Fibroblast of lung (primary cell): Measurements from ENCODE around the gene LRSAM1. TPM values are rescaled to one million over a fixed set of nuclear protein-coding genes. Genes with fewer than 3 reads are reported as not detected.

Source experiments
- DNase-seq, 2 donors: peaks; one replicate each; pipeline versions ENCODE4 v3.0.0 to v3.0.0-alpha.2; 2010; ENCODE audit warnings: low read depth in 2 of 2
- H2AFZ ChIP-seq: 2 replicates; pipeline ENCODE4 v1.5.1; 2012; ENCODE audit warnings: low read length, control low read depth, inconsistent platforms
- H3K27ac ChIP-seq: 2 replicates; pipeline ENCODE4 v1.5.1; 2011; ENCODE audit warnings: low read length, control low read depth; ENCODE audit not compliant: insufficient read depth
- H3K27me3 ChIP-seq: 2 replicates; pipeline ENCODE4 v1.5.1; 2011; ENCODE audit warnings: mild to moderate bottlenecking, low read length; ENCODE audit not compliant: control insufficient read depth, insufficient read depth
- H3K36me3 ChIP-seq: 2 replicates; pipeline ENCODE4 v1.5.1; 2011; ENCODE audit warnings: low read length; ENCODE audit not compliant: control insufficient read depth, insufficient read depth
- H3K4me1 ChIP-seq: 2 replicates; pipeline ENCODE4 v1.5.1; 2011; ENCODE audit warnings: low read length; ENCODE audit not compliant: control insufficient read depth, insufficient read depth; ENCODE audit errors: extremely low read depth
- H3K4me2 ChIP-seq: 2 replicates; pipeline ENCODE4 v1.5.1; 2011; ENCODE audit warnings: low read length, control low read depth; ENCODE audit not compliant: insufficient read depth; ENCODE audit errors: extremely low read depth
- H3K4me3 ChIP-seq, 4 experiments: fragments of 200-600 bp in 1 of 4; sonication (generic) in 1 of 4; replicated peaks in 1 of 4; 2 replicates each; pipeline ENCODE4 v1.5.1; 2011 to 2016; ENCODE audit warnings: low read length in 4 of 4, low read depth in 3 of 4, mild to moderate bottlenecking in 3 of 4, control low read depth in 2 of 4, inconsistent platforms in 1 of 4, mixed read lengths in 1 of 4; ENCODE audit not compliant: insufficient read depth in 1 of 4; ENCODE audit errors: control extremely low read depth in 1 of 4
- H3K79me2 ChIP-seq: 2 replicates; pipeline ENCODE4 v1.5.1; 2012; ENCODE audit warnings: mild to moderate bottlenecking, low read length, inconsistent platforms; ENCODE audit not compliant: control insufficient read depth, insufficient read depth
- H3K9ac ChIP-seq: 2 replicates; pipeline ENCODE4 v1.5.1; 2011; ENCODE audit warnings: mild to moderate bottlenecking, low read length, control low read depth; ENCODE audit not compliant: insufficient read depth
- H3K9me3 ChIP-seq: 2 replicates; pipeline ENCODE4 v1.5.1; 2012; ENCODE audit warnings: low read depth, low read length; ENCODE audit not compliant: control insufficient read depth, insufficient read depth
- H4K20me1 ChIP-seq: 2 replicates; pipeline ENCODE4 v1.5.1; 2011; ENCODE audit warnings: low read length; ENCODE audit not compliant: control insufficient read depth, insufficient read depth; ENCODE audit errors: extremely low read depth
- EZH2 ChIP-seq: IDR thresholded peaks from 2 replicates; pipeline ENCODE4 v1.5.1; 2012; ENCODE audit warnings: low read length, control low read depth, mild to moderate bottlenecking; ENCODE audit errors: missing control alignments
- polyA plus RNA-seq, 2 donors: library from polyadenylated mRNA; depleted of rRNA in 1 of 2; stranded (reverse) in 1 of 2; unstranded in 1 of 2; fragments of >200 nt; gene quantifications; 2 replicates each; pipeline ENCODE4 v1.2.1, GENCODE V29; 2011 to 2012; ENCODE audit warnings: missing spikeins in 1 of 2
- total RNA-seq: library from RNA; depleted of rRNA; stranded (reverse); fragments of >200 nt; gene quantifications from 2 replicates; pipeline ENCODE4 v1.2.1, GENCODE V29; 2014
- TF ChIP-seq, protein P1 (sequence below), 2 donors: IDR thresholded peaks in 1 of 2; conservative IDR thresholded peaks in 1 of 2; 1 replicate in 1 of 2; 2 replicates in 1 of 2; pipeline ENCODE4 v1.5.1; 2011 to 2012; ENCODE audit warnings: low read length in 2 of 2, control low read depth in 1 of 2, inconsistent platforms in 1 of 2, low read depth in 1 of 2, mild to moderate bottlenecking in 1 of 2

LRSAM1 gene
- total and polyA plus RNA-seq, 2 donors (not counting 1 experiment from before 2014, with no cell fraction given), result 6.8 to 18.0 TPM

DNA sequence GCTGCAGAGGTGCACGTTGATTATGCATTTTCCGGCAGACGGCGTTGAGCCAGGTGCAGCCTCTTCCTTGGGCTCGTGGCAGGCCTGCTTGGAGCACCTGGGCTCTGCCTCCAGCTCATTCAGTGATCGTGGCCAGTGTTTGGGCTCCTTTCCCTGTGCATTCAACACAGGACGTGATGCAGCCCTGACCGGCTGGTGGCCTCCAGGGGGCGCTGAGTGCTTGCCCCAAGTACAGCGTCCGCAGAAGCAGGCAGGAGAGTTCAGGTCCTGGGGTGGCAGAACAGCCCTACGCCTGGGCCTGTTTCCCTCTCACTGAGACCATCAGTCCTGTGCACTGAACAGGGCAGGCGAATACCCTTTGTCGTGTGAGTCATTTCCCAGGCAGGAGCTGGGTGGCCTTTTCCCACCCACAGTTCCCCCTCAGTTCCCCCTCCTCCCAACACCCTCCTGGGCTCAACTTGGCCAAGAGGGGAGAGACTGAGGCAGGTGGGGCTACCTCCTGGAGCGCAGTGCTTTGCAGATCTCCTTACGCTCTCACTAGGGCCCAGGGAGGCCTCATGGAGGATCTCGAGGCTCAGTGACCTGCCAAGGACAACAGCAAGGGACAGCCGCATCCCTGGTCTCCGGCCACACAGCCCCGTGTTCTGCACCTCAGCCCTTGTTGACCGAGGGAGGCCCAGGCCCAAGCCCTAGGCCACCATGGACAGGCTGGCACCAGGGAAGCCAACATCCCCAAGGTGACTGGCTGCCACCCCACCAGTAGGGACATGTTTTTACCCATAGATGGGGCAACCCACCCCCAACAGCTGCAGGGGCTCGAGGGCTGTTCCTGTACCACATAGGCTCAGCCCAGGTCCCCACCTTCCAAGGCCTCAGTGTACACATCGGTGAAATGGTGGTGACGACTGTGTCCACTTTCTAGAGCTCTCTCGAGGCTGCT is 52.9 kb downstream of the LRSAM1 start:
- Histone ChIP-seq H3K4me3 (no peak overlapping the region), H3K36me3 (peaks cover 61% of the 10 kb centered on the region), H3K4me1 (peaks cover 9% of the 10 kb centered on the region), H3K27ac (no peak overlapping the region), H3K27me3 (no peaks in the 10 kb centered on the region), H4K20me1 (no peaks in the 10 kb centered on the region), H3K79me2 (peaks cover 32% of the 10 kb centered on the region), H3K9me3 (no peaks in the 10 kb centered on the region), H3K9ac (no peak overlapping the region), H2AFZ (no peak overlapping the region), H3K4me2 (no peak overlapping the region)
- peak; percentile 77 to 85 for DNase-seq
- TF ChIP-seq EZH2, result no peak
- TF ChIP-seq, protein P1, sequence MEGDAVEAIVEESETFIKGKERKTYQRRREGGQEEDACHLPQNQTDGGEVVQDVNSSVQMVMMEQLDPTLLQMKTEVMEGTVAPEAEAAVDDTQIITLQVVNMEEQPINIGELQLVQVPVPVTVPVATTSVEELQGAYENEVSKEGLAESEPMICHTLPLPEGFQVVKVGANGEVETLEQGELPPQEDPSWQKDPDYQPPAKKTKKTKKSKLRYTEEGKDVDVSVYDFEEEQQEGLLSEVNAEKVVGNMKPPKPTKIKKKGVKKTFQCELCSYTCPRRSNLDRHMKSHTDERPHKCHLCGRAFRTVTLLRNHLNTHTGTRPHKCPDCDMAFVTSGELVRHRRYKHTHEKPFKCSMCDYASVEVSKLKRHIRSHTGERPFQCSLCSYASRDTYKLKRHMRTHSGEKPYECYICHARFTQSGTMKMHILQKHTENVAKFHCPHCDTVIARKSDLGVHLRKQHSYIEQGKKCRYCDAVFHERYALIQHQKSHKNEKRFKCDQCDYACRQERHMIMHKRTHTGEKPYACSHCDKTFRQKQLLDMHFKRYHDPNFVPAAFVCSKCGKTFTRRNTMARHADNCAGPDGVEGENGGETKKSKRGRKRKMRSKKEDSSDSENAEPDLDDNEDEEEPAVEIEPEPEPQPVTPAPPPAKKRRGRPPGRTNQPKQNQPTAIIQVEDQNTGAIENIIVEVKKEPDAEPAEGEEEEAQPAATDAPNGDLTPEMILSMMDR (conservative IDR thresholded peaks at IDR 0.05 in 1 of 2, IDR thresholded peaks at IDR 0.05 in 1 of 2; ENCODE audit: low read depth in 1 of 2, low read length in 2 of 2), result peak; percentile 67 to 85

DNA sequence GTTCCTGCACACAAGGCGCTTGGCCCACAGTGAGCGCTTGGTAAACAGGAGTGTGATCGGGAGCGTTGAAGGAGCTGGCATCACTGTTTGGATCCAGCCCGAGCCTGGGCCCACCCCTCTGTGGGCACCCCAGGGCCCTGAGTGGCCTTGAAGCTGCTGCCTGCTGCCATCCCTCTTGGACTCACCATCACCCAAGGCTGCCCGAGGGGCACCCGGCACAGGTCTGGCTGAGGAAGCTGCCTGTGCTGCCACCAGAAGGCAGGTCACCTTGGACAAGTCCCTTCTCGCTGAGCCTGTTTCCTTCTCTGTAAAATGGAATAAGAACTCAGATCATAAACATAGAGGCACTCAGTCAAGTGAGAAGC is 53.6 kb downstream of the LRSAM1 start:
- no peak overlapping the region for H2AFZ ChIP-seq
- H3K27ac ChIP-seq, result no peak overlapping the region
- H4K20me1 ChIP-seq, result no peaks in the 10 kb centered on the region
- H3K36me3 ChIP-seq, result peaks cover 66% of the 10 kb centered on the region
- H3K4me3 ChIP-seq, result no peak overlapping the region
- H3K4me2 ChIP-seq, result no peak overlapping the region
- H3K4me1 ChIP-seq, result peaks cover 11% of the 10 kb centered on the region
- H3K9me3 ChIP-seq, result no peaks in the 10 kb centered on the region
- TF ChIP-seq EZH2, result no peak
- TF ChIP-seq, protein P1 (conservative IDR thresholded peaks at IDR 0.05 in 1 of 2, IDR thresholded peaks at IDR 0.05 in 1 of 2; ENCODE audit: low read depth in 1 of 2, low read length in 2 of 2), result no peak
- DNase-seq, result no peak
- no peak overlapping the region for H3K9ac ChIP-seq
- H3K79me2 ChIP-seq, result peaks cover 37% of the 10 kb centered on the region
- H3K27me3 ChIP-seq, result no peaks in the 10 kb centered on the region

DNA sequence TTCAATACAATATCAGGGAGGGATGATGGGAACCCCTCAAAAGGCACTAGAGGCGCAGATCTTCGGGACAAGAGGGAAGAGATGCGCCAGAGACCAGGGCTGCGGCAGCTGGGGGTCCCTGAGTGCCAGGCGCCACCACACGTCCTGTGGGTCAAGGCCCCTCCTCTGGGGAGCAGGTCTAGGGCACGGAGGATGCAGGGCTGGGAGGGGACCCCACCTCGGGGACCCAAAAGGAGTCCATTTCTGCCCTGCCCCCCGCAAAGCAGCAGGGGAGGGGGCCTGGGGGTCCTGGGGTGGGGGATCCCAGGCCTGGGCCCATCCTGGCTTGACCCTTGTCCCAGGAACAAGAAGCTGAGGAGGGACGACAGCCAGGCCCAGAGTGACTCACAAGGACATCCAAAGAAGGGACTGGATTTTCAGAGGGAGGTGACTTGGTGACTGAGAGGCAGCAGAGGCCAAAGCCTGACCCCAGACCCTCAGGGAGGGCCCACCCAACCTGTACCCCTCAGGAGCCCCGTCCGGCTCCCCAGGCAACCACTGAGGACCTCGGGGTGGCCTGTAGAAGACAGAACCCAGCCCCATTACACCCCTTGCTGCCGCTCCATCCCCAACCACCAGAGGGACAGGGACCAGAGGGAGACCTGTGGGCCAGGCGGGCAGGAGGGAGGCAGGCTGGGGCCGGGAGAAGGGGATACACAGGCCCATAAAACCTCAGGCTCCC is 54.2 kb downstream of the LRSAM1 start:
- TF ChIP-seq, protein P1 (conservative IDR thresholded peaks at IDR 0.05 in 1 of 2, IDR thresholded peaks at IDR 0.05 in 1 of 2; ENCODE audit: low read depth in 1 of 2, low read length in 2 of 2), result peak; percentile 41 to 64
- TF ChIP-seq EZH2, result no peak
- H3K9me3 ChIP-seq, result no peaks in the 10 kb centered on the region
- peak overlapping the region; percentile 43 for H3K27ac ChIP-seq
- no peak overlapping the region for H3K9ac ChIP-seq
- H3K79me2 ChIP-seq, result peaks cover 40% of the 10 kb centered on the region
- no peaks in the 10 kb centered on the region for H4K20me1 ChIP-seq
- H2AFZ ChIP-seq, result no peak overlapping the region
- H3K4me2 ChIP-seq, result no peak overlapping the region
- H3K36me3 ChIP-seq, result peaks cover 68% of the 10 kb centered on the region
- no peaks in the 10 kb centered on the region for H3K27me3 ChIP-seq
- peaks cover 14% of the 10 kb centered on the region for H3K4me1 ChIP-seq
- no peak overlapping the region for H3K4me3 ChIP-seq
- DNase-seq, result peak; percentile 37 to 40
